ENCODE results near the gene TTL. TPM values are rescaled to one million over a fixed set of nuclear protein-coding genes. Genes with fewer than 3 reads are reported as not detected.
"Not testable (repeated sequence)": the region's sequence is repeated elsewhere in the genome, so short reads cannot be mapped to it uniquely, and the experiment has no call there.

The TTL gene
- total RNA-seq, 3 donors from 2014 or later, result 16.4 to 26.7 (median 22.0) TPM

DNA sequence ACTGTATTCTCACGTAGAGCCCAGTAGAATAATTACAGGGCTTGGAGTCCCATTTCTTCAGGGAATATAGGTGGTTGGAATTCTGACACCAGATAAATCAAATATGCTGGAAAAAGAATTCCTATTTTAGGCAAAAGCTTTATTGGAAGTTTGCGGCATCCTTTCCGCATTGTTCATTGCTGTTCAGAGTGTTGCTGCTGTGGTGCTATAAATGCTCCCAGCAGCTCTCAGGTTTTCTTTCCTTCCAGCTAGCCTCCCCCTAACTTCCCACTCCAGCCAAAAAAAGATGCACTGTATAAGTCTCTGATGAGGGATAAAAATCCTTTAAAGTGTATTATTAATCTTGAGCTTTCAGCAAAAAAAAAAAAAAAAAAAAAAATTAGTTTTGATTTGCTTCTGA lies 34.8 kb downstream of the TTL start:
- DNase-seq (ENCODE audit: low spot score in 2 of 2), result no peak
- H3K4me1 ChIP-seq, result no peaks in the 10 kb centered on the region
- no peaks in the 10 kb centered on the region for H3K27me3 ChIP-seq
- H3K9me3 ChIP-seq, result no peaks in the 10 kb centered on the region
- TF ChIP-seq, protein P1, sequence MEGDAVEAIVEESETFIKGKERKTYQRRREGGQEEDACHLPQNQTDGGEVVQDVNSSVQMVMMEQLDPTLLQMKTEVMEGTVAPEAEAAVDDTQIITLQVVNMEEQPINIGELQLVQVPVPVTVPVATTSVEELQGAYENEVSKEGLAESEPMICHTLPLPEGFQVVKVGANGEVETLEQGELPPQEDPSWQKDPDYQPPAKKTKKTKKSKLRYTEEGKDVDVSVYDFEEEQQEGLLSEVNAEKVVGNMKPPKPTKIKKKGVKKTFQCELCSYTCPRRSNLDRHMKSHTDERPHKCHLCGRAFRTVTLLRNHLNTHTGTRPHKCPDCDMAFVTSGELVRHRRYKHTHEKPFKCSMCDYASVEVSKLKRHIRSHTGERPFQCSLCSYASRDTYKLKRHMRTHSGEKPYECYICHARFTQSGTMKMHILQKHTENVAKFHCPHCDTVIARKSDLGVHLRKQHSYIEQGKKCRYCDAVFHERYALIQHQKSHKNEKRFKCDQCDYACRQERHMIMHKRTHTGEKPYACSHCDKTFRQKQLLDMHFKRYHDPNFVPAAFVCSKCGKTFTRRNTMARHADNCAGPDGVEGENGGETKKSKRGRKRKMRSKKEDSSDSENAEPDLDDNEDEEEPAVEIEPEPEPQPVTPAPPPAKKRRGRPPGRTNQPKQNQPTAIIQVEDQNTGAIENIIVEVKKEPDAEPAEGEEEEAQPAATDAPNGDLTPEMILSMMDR (IDR thresholded peaks at IDR 0.05), result no peak
- TF ChIP-seq POLR2AphosphoS5 (IDR thresholded peaks at IDR 0.05) (no peak), POLR2A (IDR thresholded peaks at IDR 0.05) (no peak)
- no peak overlapping the region for H3K27ac ChIP-seq
- intact Hi-C loops (cut with DNase I; ENCODE audit: low total_unique reads), result no loop called here
- H3K4me3 ChIP-seq, result no peak overlapping the region
- H3K36me3 ChIP-seq, result no peaks in the 10 kb centered on the region

DNA sequence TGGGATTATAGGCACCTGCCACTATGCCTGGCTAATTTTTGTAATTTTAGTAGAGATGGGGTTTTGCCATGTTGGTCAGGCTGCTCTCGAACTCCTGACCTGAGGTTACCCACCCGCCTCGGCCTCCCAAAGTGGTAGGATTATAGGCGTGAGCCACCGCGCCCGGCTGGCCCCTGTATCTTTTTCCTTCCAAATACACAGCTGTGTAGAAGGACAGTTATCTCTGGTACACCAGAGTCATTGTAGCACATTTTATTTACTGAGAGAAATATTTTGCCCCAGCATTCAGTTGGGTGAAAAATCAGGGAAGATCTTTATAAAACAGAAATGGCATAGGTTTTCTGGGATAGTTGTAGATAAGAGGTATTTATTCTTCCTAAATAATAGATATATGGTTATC lies 36.9 kb downstream of the TTL start:
- TF ChIP-seq POLR2A (IDR thresholded peaks at IDR 0.05) (no peak), POLR2AphosphoS5 (IDR thresholded peaks at IDR 0.05) (no peak)
- TF ChIP-seq, protein P1 (IDR thresholded peaks at IDR 0.05), result no peak
- H3K36me3 ChIP-seq, result no peaks in the 10 kb centered on the region
- no peaks in the 10 kb centered on the region for H3K27me3 ChIP-seq
- H3K27ac ChIP-seq, result no peak overlapping the region
- intact Hi-C loops (cut with DNase I; ENCODE audit: low total_unique reads), result no loop called here
- DNase-seq (ENCODE audit: low spot score in 2 of 2), result no peak
- H3K9me3 ChIP-seq, result no peaks in the 10 kb centered on the region
- no peaks in the 10 kb centered on the region for H3K4me1 ChIP-seq
- H3K4me3 ChIP-seq, result no peak overlapping the region

DNA sequence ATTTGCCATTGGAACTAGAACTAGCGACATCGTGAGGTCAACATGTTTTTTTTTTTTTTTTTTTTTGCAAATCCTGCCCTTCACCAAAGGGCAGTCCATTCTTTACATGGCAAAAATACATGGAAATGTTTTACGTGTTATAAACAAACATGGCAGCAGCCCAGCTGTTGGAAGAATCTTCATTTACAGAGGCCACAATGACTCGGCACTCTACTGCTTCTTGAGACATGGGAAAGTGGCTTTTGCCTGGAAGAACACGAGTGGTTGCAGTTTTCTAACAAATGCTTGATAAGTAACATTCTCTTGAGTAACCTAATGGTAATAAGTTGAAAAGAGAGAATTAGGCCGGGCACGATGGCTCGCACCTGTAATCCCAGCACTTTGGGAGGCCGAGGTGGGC lies 37.5 kb downstream of the TTL start:
- intact Hi-C loops (cut with DNase I; ENCODE audit: low total_unique reads), result no loop called here
- no peaks in the 10 kb centered on the region for H3K27me3 ChIP-seq
- DNase-seq (ENCODE audit: low spot score in 2 of 2), result no peak
- TF ChIP-seq POLR2A (IDR thresholded peaks at IDR 0.05) (no peak), POLR2AphosphoS5 (IDR thresholded peaks at IDR 0.05) (no peak)
- TF ChIP-seq, protein P1 (IDR thresholded peaks at IDR 0.05), result no peak
- no peaks in the 10 kb centered on the region for H3K9me3 ChIP-seq
- H3K27ac ChIP-seq, result no peak overlapping the region
- H3K4me1 ChIP-seq, result no peaks in the 10 kb centered on the region
- no peaks in the 10 kb centered on the region for H3K36me3 ChIP-seq
- H3K4me3 ChIP-seq, result no peak overlapping the region

DNA sequence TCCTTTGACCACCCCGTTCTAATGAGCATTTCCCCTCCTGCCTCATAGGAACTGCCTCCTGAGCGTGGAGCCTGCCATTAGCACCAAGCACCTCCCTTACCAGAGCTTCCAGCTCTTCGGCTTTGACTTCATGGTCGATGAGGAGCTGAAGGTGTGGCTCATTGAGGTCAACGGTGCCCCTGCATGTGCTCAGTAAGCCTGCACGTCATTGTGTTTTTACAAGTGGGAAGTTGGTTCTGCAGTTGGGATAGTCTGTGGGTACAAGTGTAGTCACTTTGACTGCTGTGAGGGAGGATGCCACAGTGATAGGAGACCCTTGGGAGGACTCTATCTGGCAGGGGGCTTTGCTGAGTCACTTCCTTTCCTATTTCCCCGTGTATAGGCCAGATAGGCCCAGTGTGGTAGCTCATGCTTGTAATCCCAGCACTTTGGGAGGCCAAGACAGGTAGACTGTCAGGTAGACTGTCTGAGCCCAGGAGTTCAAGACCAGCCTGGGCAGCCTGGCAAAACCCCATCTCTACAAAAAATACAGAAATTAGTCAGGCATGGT lies 38.4 kb downstream of the TTL start:
- H3K9me3 ChIP-seq, result no peaks in the 10 kb centered on the region
- H3K36me3 ChIP-seq, result no peaks in the 10 kb centered on the region
- TF ChIP-seq POLR2AphosphoS5 (IDR thresholded peaks at IDR 0.05) (no peak), POLR2A (IDR thresholded peaks at IDR 0.05) (no peak)
- TF ChIP-seq, protein P1 (IDR thresholded peaks at IDR 0.05), result no peak
- intact Hi-C loops (cut with DNase I; ENCODE audit: low total_unique reads), result no loop called here
- no peaks in the 10 kb centered on the region for H3K4me1 ChIP-seq
- no peak overlapping the region for H3K4me3 ChIP-seq
- no peaks in the 10 kb centered on the region for H3K27me3 ChIP-seq
- H3K27ac ChIP-seq, result no peak overlapping the region
- no peak for DNase-seq (ENCODE audit: low spot score in 2 of 2)

DNA sequence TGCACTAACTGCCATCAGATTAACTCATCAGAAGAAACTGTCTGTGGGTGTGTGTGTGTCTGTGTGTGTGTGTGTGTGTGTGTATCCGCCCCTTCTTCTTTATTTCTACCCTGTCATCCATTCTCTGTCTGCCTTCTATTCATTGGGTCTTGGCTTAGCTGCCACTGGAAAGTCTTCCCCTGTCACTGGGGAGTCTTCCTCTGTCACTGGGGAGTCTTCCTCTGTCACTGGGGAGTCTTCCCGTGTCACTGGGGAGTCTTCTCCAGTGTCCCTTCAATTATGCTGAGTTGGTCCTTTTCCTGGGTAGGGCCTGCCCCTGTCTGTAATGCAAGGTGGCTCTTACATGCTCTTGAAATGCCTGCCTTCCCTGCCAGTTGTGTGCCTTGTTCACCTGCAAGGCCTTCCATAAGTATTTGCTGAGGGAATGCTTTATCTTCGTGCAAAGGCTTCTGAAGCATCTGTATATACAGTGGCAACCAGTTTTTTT lies 41.4 kb downstream of the TTL start:
- H3K4me1 ChIP-seq, result no peaks in the 10 kb centered on the region
- TF ChIP-seq, protein P1 (IDR thresholded peaks at IDR 0.05), result no peak
- TF ChIP-seq POLR2AphosphoS5 (IDR thresholded peaks at IDR 0.05) (no peak), POLR2A (IDR thresholded peaks at IDR 0.05) (no peak)
- no peaks in the 10 kb centered on the region for H3K9me3 ChIP-seq
- H3K4me3 ChIP-seq, result no peak overlapping the region
- no peaks in the 10 kb centered on the region for H3K27me3 ChIP-seq
- no peak overlapping the region for H3K27ac ChIP-seq
- DNase-seq (ENCODE audit: low spot score in 2 of 2), result no peak
- no peaks in the 10 kb centered on the region for H3K36me3 ChIP-seq
- intact Hi-C loops (cut with DNase I; ENCODE audit: low total_unique reads), result no loop called here

DNA sequence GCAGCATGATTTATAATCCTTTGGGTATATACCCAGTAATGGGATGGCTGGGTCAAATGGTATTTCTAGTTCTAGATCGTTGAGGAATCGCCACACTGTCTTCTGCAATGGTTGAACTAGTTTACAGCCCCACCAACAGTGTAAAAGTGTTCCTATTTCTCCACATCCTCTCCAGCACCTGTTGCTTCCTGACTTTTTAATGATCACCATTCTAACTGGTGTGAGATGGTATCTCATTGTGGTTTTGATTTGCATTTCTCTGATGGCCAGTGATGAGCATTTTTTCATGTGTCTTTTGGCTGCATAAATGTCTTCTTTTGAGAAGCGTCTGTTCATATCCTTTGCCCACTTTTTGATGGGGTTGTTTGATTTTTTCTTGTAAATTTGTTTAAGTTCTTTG lies 42.3 kb downstream of the TTL start:
- intact Hi-C loops (cut with DNase I; ENCODE audit: low total_unique reads); H3K36me3 ChIP-seq; H3K9me3 ChIP-seq; H3K4me1 ChIP-seq; H3K27ac ChIP-seq; DNase-seq (ENCODE audit: low spot score in 2 of 2); H3K27me3 ChIP-seq; H3K4me3 ChIP-seq: not testable (repeated sequence)
